ENCODE data around the gene ACACB.

Gene ACACB

DNA sequence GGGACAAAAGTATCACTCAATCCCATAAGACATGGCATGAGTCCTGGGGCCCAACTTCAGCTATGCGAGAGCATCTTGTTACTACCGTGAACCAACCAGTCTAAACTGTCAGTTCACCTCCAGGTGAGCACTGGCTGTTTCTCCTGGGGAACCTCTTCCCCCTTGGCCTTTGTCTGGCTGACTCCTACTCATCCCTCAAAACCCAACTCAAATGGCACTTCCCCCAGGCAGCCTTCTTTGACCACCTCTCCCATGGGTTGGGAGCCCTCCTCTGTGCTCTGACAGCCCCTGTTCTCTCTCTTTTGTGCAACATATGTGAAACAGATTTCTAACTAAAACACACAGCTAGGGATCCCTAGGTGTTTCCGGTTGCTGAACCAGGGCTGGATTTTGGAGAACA is 155.0 kb downstream of the ACACB start:
- DNase-seq (ENCODE audit: extremely low read depth in 1 of 2, low read depth in 1 of 2), result no peak

DNA sequence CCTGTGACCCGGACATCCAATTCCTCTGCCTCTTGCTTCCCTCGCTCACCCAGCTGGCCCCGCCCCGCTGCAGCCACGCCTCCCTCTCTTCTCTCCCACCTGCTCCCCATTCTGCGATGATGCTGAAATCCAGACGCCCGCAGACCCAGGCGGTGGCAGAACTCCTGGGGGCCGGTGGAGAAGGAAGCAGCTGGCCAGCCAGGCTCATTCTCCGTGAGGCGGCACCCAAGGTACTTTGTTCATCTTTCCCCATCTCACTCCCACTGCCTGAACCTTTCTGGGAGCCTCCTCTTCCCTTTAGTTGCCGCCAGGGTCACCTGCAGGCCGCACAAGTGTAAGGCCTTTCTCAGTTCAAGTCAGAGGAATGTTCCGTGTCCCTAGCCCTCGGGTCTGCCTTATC is 157.0 kb downstream of the ACACB start:
- no peak for DNase-seq (ENCODE audit: extremely low read depth in 1 of 2, low read depth in 1 of 2)

DNA sequence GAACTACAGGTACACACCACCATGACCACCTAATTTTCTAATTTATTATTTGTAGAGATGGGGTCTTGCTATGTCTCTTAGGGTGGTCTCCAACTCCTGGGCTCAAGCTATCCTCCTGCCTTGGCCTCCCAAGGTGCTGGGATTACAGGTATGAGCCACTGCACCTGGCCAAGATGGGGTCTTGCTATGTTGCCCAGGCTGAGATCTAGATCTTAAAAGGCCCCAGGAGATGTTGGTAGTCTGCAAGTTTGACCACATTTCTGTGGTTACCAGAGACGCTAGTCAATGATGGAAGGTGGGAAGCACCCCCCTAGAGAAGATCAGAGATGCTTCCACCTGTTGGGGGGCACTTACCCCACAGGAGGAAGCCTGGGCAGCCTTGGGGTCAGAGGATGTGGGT is 158.0 kb downstream of the ACACB start:
- DNase-seq (ENCODE audit: extremely low read depth in 1 of 2, low read depth in 1 of 2), result no peak

DNA sequence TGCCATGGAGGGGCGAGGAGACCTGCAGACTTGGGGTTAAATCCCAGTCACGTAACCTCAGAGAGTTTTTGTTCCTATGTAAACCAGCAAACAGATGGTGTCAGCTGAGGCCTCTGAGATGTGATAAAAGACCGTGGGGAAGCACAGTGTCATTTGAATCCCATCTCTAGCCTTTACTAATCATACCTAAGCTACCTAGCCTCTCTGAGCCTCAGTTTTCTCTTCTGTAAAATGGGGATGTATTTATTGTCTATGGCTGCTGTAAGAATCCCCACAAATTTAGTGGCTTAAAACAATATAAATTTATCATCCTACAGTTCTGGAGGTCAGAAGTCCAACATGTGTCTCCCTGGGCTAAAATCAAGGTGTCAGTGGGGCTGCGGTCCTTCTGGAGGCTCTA is 158.8 kb downstream of the ACACB start:
- no peak for DNase-seq (ENCODE audit: extremely low read depth in 1 of 2, low read depth in 1 of 2)

DNA sequence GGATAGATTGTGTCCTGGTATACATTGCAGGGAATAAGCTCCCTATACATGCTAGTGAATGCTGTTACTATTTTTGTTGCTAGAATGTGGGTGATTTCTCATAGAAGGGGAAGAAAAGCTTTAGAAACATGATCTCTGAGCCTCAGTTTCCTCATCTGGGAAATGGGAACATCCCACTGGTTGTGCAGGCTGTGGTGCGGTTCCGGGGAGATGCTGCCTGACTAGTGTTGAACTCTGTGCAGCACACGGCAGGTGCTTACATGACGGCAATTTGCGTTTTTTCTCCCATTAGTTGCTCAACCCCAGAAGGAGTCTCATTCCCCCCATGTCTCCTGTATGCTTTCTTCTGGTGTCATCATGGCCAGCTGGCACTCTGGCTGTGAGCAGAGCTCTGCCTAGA is 159.8 kb downstream of the ACACB start:
- DNase-seq (ENCODE audit: extremely low read depth in 1 of 2, low read depth in 1 of 2), result no peak

DNA sequence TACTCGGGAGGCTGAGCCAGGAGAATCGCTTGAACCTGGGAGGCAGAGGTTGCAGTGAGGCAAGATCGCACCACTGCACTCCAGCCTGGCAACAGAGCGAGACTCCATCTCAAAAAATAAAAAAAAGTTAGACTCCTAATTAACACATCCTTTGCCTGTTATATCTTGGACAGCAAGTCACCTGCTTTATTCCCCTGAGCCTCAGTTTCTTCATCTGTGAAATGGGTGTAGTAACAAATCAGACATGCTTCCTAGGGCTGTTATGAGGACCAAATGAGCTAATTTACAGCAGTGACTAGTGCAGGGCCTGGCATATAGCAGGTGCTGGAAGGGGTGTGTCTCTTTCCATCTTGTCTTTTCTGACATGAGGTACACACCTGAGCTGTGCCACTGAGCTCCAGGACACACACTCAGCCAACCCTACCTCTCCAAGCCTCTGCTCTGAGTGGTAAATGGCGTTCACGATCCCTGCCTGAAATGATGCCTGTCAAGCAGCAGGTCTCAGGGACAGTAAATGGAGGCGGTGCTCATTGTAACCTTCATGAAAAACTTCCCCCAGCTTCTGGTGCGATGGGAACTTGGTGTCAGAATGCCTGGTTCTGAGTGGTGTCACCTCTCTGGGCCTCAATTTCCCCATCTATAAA is 161.0 kb downstream of the ACACB start:
- no peak for DNase-seq (ENCODE audit: extremely low read depth in 1 of 2, low read depth in 1 of 2)

DNA sequence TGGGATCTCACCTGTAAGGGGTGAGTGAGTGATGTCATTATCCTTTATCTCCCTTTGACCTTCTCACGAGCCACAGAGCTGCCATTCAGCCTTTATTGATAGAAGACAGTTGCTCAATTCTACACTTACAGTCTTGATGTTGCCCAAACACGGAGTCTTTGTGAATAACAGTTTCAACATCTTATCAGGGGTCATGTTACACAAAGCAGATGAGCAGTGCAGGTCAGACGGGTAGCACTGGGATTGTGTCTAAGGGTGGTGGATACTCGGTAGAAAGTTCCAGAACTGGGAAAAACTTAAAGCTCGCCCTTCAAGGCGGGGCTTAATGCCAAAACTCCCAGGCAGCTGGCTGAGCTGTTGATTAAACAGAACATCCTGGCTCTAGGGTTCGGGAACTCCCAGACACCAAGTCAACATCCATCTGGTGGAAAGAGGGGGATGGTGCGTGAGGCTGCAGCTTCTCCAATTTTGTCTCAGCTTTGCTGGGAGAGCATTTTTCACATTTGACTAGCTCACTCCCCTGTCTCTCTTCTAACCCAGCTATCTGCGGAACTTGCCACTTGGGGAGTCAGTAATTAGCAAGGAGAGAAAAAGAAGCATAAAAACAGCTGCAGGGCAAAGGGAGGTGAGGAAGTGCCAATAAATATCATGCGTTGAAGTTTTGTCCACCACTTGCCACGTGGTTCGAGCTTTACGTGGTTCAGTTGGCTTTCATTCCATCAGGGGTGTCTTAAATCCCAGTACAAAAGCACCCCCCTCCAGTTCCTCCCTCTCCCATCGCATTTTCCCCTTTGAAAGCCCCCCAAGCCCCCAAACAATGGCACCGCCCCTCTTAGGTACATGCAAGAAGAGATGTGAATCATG is 161.7 kb downstream of the ACACB start:
- no peak for DNase-seq (ENCODE audit: extremely low read depth in 1 of 2, low read depth in 1 of 2)

DNA sequence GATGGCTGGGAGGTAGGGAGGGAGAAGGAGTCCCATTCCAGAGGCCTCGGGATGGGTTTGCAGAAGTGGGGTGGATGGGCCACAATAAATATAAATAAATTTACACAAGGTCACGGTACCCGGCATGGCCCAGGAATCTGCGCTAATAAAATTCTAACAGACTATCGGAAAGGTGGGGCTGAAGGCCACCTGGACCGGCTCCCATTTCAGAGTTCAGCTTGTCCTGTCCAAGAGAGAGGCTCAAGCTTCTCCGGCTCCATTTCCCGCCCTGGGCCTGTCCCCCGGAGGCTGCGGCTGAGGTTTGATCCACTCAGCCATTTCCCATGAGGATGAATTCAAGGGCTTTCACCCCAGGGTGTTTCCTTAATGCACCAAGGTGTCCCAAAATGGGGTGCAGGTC is 162.5 kb downstream of the ACACB start:
- no peak for DNase-seq (ENCODE audit: extremely low read depth in 1 of 2, low read depth in 1 of 2)

DNA sequence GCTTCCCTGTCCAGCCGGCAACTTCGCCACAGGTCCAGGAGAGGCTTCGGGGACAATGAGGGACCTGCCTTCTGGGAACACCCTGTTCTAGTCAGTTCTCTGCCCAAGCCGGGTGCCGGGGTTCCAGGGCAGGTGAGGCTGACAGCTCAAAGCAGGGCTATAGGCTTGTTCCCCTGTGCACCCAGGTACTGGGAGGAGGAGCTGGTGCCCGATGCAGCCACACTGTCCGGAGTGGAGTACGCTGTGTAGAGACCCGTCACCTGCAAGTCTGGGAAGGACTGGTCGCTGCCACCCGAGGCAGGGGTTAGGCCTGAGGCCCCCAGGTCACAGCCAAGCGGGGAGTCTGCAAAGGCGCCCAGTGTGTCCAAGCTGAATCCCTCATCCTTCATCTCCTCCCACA is 163.1 kb downstream of the ACACB start:
- DNase-seq (ENCODE audit: extremely low read depth in 1 of 2, low read depth in 1 of 2), result no peak

DNA sequence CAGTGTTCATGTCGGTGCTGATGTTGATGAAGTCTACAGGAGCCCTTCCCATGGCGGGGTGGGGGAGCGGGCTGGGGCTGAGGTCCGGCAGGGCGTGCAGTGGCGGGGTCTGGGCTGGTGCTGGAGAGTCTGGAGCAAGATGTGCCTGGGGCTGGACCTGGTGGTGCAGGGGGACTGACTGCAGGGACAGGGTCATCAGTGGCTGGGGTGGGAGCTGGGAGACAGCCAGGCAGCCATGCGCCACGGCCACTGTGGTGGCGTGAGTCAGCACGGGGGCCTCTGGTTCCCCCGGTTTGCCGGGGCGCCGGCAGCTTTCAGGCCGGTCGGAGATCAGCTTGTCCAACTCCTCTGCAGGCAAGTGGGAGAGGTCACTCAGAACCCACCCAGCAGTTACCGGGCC is 165.1 kb downstream of the ACACB start:
- no peak for DNase-seq (ENCODE audit: extremely low read depth in 1 of 2, low read depth in 1 of 2)

DNA sequence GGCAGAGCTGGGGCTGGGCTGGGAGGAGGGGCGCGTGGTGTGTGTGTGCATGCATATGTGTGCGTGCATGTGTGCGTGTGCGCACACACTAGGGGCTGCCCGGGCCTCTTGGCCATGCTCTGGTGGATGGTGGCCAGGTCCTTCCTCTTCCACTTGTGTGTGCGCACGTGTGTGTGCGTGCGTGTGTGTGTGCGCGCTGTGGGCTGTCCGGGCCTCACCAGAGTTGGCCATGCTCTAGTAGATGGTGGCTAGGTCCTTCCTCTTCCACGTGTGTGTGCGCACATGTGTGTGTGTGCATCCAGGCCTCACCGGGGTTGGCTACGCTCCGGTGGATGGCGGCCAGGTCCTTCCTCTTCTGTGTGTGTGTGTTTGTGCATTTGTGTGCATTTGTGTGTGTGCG is 168.0 kb downstream of the ACACB start:
- no peak for DNase-seq (ENCODE audit: extremely low read depth in 1 of 2, low read depth in 1 of 2)

DNA sequence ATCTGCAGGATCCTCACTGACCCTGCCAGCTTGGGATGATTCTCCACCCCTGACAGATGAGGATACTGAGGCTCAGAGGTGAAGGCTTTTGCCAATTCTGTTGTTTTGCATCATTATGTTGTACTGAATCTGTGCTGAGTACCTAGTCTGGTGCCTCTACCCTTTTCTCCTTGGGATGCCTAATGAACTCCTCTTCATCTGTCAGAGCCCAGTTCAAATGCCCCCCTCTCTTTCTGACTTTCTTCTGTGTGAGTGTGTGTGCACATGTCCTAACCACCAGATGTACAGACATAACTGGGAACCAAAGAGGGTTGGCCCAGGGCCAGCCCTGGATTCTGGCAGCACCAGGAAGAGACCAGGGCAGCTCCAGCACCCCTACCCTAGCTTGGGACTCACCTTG is 169.9 kb downstream of the ACACB start:
- DNase-seq (ENCODE audit: extremely low read depth in 1 of 2, low read depth in 1 of 2), result no peak

DNA sequence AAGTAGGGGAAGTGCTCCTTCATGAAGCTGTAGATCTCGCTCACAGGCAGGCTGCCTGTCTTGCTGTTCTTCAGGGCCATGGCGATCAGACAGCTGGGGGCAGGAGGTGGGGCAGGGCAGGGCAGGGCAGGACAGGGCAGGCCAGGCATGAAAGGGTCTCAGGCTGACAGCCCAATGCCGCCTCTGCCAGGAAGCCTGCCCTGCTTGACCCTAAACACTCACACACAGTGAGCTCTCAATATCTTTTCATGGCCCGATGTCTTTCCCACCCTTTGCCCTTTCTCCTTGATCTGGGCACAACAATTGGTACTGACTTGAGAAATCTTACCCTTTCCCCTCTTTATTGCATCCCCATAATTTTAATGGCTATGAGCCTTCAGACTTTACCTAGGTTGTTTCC is 170.3 kb downstream of the ACACB start:
- DNase-seq (ENCODE audit: extremely low read depth in 1 of 2, low read depth in 1 of 2), result no peak

DNA sequence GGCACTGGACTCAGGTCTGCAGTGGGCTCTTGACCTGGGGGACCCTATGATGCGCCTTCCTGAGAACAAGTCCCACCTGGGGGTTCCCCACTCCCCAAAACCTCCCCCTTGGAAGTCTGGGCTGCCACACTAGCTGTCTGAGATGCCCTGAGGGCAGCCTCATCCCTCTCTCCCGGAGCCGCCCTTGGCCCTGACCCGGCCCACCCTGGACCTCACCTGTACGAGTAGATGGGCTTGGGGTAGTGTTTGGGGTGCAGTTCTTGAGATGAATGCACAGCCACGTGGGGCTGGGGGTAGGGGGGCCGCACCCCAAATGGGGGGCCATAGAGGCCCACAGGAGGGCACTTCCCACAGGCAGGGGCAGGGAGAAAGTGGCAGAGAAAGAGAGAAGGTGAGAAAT is 170.8 kb downstream of the ACACB start:
- no peak for DNase-seq (ENCODE audit: extremely low read depth in 1 of 2, low read depth in 1 of 2)

DNA sequence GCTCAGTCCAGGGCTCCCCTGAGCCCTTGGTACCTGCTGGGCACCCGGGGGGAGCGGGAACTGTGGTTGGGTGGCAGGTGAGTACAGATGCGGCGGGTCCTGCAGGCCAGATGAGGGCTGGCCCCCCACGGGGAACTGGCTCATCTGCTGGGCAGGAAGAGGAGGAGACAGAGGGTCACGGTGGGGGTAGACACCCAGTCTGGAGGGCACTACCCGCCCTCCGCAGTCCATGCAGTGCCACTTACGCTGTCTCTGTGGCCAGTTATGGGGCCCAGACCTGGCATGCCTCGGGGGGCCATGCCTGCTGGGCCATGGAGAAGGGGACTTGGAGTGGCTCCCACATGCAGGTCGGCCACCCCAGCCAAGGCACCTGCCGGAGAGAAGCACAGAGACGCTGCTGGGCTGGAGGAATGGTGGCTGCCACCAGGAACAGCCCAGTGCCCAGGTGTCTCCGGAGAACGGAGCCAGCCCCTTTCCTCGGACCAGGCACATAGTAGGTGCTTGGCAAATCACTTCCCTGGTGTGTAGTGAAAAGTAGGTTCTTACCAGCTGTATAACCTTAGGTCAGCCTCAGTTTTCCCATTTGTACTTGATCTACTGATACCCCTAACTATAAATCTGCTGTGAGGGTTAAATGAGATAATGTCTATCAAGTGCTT is 171.6 kb downstream of the ACACB start:
- no peak for DNase-seq (ENCODE audit: extremely low read depth in 1 of 2, low read depth in 1 of 2)

DNA sequence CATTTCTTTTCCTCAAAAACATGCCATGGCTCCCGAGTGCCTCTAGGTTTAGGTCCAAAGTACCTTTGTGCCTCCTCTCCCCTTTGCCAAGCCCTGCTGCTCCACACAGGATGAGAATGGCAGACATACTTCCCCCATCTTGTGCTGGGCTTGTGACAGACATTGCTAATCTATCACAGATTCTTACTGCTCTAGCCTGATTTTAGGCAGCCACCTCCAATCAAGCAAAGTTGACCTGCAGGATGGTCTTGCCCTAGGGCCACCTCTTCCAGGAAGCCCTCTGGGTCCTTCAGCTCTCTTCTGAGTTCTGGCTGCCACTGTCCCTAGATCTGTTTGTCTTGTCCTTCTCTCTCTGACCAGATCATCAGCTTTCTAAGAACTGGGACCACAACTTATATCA is 172.2 kb downstream of the ACACB start:
- DNase-seq (ENCODE audit: extremely low read depth in 1 of 2, low read depth in 1 of 2), result no peak

DNA sequence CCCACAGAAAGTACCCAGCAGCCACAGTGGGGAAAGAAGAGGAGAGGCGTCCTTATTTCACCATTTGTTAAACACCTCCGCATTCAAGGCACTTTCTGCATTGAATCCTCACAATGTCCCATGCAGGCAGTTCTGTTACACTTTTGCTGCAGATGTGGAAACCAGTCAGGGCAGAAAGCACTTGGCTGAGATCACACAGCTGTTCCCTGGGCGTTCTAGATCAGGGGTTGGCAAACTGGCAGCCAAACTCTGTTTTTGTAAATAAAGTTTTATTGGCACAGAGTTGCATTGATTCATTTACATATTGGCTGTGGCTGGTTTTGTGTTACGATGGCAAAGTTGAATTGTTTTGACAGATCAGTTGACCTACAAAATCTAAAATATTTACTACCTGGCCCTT is 172.6 kb downstream of the ACACB start:
- no peak for DNase-seq (ENCODE audit: extremely low read depth in 1 of 2, low read depth in 1 of 2)

DNA sequence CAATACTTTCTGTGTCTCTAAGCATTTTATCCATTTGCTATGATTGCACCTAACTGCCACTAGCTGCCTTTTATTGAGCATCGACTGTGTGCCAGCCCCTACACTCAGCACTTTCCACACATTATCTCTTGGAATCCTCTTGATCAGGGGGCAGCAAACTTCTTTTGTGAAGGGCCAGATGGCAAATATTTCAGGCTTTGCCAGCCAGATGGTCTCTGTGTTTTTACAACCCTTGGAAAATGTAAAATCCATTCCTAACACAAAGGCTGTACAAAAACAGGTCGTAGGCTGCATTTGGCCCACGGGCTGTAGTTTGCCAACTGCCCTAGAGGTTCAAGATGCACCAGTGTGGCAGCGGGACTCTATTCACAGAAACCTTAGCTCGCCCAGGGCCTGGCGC is 173.2 kb downstream of the ACACB start:
- no peak for DNase-seq (ENCODE audit: extremely low read depth in 1 of 2, low read depth in 1 of 2)

DNA sequence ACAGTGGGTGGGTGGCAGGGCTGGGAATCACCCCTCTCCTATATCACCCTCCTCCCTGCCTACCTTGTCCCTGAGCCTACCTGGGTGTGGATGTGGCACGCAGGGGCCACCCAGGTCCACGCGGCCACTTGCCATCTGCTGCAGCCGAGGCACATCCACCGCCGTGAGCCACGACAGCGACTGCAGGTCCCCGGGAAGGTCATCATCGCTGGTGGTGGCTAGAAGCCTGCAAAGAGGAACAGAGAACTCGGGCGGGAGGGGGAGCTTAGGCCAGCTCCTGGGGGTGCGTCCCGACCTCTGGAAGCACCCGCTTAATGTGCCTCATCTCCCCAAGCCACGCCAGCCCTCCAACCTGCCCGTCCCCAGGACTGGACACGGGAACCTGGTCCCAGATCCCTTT is 173.7 kb downstream of the ACACB start:
- DNase-seq (ENCODE audit: extremely low read depth in 1 of 2, low read depth in 1 of 2), result no peak

DNA sequence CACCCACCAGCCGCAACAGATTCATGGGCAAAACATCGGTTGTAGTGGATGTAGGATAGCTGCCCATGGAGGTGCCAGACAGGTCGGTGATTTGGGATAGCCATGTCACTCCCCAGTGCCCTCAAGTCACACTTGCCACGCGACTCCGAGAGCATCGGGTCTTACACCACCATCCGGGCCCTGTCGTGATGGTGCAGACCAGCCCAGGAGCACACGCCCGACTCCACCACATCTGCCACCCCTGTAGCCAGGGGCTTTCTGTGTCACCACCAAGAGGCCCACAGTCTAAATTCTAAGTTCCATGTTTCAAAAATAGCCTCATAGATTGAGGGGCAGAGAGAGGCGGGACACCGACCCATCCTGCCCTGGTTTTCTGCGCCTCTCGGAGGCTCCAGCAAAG is 174.7 kb downstream of the ACACB start:
- no peak for DNase-seq (ENCODE audit: extremely low read depth in 1 of 2, low read depth in 1 of 2)

DNA sequence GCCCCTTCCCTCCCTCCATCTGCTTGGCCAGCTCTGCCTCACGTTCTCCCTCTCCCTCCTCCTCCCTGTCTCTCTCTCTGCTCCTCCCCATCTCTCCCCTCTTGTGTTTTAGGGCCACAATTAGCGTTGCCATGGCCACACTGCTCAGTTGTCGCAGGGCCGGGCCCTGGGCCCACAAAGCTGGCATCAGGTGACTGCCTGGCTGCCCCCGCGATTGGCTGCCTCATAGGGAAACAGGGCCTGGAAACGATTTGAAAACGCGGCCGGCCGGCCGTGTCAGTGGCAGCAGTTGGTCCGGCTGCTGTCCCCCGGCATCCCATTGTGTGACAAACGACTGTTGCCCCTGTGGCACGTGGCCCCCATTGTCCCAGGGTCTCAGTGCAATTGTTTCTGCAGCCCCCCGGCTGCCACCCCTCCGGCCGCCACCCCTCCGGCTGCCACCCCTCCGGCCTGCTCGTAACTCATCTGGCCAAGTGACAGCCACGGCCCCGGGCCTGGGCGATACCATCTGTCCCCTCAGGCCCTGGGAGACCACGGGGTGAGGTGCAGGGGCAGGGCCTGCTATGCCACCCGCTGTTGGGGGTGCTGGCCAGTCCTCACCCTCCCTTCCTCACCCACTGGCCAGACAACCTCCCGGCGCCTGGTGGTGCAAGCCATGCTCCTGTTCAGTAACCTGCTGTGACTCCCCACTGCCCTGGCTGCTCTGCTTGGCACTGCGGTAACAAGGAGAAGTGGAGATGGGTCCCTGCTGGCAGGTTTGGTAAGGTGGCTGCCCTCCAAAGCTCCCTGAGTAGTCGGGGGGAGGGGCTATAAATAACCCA is 175.3 kb downstream of the ACACB start:
- no peak for DNase-seq (ENCODE audit: extremely low read depth in 1 of 2, low read depth in 1 of 2)

All from stimulated activated CD8-positive, alpha-beta memory T cell treated with anti-CD3 and anti-CD28 coated beads, Interleukin-7, amount 100 ng/mL, for 48 hours (primary cell).